ENCODE results near the gene CHRM5.

The CHRM5 gene

DNA sequence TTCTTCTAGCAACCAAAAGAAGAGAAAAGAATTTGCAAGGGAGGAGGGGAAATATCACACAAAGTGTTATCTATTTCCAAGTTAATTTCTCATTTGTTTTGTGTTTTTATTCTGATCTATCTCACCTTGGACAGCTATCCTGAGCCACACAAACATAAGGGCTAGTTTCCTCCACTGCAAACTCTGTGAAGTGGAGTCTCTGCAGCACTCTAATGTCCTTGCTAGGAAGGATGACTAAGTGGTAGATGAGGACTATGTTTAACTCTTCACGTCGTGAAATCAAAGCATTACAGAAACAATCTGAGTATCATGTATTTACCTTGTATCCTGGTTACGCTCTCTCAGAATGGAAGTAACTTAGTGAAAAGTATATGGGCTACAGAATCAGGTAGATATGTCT, 33.9 kb upstream of the CHRM5 start:
- TF ChIP-seq, protein P1, sequence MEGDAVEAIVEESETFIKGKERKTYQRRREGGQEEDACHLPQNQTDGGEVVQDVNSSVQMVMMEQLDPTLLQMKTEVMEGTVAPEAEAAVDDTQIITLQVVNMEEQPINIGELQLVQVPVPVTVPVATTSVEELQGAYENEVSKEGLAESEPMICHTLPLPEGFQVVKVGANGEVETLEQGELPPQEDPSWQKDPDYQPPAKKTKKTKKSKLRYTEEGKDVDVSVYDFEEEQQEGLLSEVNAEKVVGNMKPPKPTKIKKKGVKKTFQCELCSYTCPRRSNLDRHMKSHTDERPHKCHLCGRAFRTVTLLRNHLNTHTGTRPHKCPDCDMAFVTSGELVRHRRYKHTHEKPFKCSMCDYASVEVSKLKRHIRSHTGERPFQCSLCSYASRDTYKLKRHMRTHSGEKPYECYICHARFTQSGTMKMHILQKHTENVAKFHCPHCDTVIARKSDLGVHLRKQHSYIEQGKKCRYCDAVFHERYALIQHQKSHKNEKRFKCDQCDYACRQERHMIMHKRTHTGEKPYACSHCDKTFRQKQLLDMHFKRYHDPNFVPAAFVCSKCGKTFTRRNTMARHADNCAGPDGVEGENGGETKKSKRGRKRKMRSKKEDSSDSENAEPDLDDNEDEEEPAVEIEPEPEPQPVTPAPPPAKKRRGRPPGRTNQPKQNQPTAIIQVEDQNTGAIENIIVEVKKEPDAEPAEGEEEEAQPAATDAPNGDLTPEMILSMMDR (conservative IDR thresholded peaks at IDR 0.05; ENCODE audit: low read depth, low read length): no peak
- Histone ChIP-seq H4K20me1 (ENCODE audit: insufficient read depth) (no peaks in the 10 kb centered on the region), H3K27ac (no peak overlapping the region), H3K27me3 (ENCODE audit: insufficient read depth, low read depth) (no peaks in the 10 kb centered on the region), H3K4me3 (IDR thresholded peaks at IDR 0.05; ENCODE audit: insufficient read depth, low read depth, low read length) (no peak overlapping the region), H3K9ac (no peak overlapping the region), H3K79me2 (ENCODE audit: insufficient read depth, low read depth) (no peaks in the 10 kb centered on the region), H2AFZ (ENCODE audit: low read depth) (no peak overlapping the region), H3K4me2 (no peak overlapping the region), H3K36me3 (ENCODE audit: insufficient read depth) (no peaks in the 10 kb centered on the region), H3K4me1 (ENCODE audit: low read depth, poor library complexity, severe bottlenecking) (no peaks in the 10 kb centered on the region)

DNA sequence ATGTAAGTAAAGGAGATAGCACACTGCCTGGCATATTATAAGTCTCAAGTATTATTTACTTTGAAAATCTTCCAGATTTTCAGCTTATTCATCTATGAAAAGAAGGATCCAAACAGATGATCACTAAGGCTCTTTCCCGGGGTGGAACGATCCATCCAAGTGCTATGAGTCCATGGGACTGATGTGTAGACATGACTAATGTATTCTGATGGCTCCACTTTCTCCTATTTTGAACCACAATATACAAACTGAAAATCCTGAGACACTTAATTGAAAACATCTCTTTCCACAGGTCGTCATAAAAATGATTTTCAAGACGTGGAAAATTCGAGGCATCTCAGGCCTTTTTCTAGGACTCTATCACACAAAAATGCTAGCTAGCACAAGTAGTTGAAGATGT, 33.4 kb upstream of the CHRM5 start:
- H3K36me3 ChIP-seq (ENCODE audit: insufficient read depth): no peaks in the 10 kb centered on the region
- no peak overlapping the region for H3K27ac ChIP-seq
- TF ChIP-seq, protein P1 (conservative IDR thresholded peaks at IDR 0.05; ENCODE audit: low read depth, low read length): no peak
- H3K27me3 ChIP-seq (ENCODE audit: insufficient read depth, low read depth): no peaks in the 10 kb centered on the region
- no peak overlapping the region for H3K4me3 ChIP-seq (IDR thresholded peaks at IDR 0.05; ENCODE audit: insufficient read depth, low read depth, low read length)
- H3K9ac ChIP-seq: no peak overlapping the region
- H3K79me2 ChIP-seq (ENCODE audit: insufficient read depth, low read depth): no peaks in the 10 kb centered on the region
- peaks cover 3% of the 10 kb centered on the region for H3K4me1 ChIP-seq (ENCODE audit: low read depth, poor library complexity, severe bottlenecking)
- no peak overlapping the region for H2AFZ ChIP-seq (ENCODE audit: low read depth)
- no peak overlapping the region for H3K4me2 ChIP-seq
- no peaks in the 10 kb centered on the region for H4K20me1 ChIP-seq (ENCODE audit: insufficient read depth)

DNA sequence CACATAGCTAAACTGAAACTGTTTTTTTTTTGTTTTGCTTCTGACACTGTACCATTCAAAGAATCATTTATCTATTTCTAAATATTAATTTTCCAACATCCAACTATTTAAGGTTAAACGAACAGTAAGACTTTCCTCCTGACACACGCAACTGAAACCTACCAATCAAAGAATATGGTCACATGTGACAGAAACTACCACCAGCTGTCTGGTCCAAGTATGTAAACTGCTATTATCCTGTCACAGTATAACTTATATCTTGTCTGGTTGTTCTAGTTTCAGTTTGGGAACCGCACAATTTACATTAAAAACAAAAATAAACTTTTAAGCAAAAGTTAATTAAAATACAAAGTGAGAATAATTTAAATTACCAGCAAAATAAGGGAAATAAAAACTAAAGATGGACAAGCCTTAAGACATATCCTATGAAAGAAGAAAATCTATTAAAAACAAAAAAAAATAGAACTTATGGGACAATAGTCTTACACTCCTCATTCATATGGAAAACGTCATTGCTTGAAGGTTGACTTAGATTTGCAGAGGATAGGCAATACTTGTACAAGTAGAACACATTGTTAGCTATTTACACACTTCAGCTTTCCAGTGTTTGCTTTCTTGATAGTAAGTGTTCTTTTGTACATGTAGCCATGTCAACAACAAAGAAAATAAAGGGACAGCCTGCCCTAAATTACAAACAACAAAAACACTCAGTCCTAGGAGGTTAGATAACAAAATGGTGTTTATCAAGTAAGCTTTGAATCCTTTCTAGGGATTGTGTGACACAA, 26.8 kb upstream of the CHRM5 start:
- no peak overlapping the region for H2AFZ ChIP-seq (ENCODE audit: low read depth)
- peaks cover 31% of the 10 kb centered on the region for H3K4me1 ChIP-seq (ENCODE audit: low read depth, poor library complexity, severe bottlenecking)
- peak overlapping the region; percentile 5; the same call in 1 of the 2 replicates for H3K9ac ChIP-seq
- H3K27ac ChIP-seq: peak overlapping the region; percentile 50
- no peak overlapping the region for H3K4me3 ChIP-seq (IDR thresholded peaks at IDR 0.05; ENCODE audit: insufficient read depth, low read depth, low read length)
- H3K79me2 ChIP-seq (ENCODE audit: insufficient read depth, low read depth): no peaks in the 10 kb centered on the region
- H3K27me3 ChIP-seq (ENCODE audit: insufficient read depth, low read depth): no peaks in the 10 kb centered on the region
- H3K4me2 ChIP-seq: peak overlapping the region; percentile 81
- TF ChIP-seq, protein P1 (conservative IDR thresholded peaks at IDR 0.05; ENCODE audit: low read depth, low read length): no peak
- no peaks in the 10 kb centered on the region for H4K20me1 ChIP-seq (ENCODE audit: insufficient read depth)
- H3K36me3 ChIP-seq (ENCODE audit: insufficient read depth): no peaks in the 10 kb centered on the region

DNA sequence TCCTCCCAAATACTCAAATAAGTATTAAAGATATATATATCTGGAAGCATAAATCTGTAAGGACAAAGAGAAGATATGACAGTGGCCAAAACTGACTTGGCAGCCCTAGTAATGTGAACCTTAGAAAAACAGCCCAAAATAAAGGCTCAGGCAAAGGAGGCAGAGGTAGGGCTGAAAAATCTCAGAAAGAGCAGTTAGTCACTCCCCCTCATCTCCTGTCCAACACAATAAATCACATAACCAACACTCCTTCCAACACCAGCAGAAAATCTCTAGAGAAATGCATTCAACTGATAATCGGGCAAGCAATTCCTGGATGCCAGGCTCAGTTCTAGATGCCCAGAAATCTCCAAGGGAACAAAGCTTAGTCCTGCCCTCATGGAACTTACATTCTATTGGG, 22.1 kb upstream of the CHRM5 start:
- Histone ChIP-seq H3K9ac (no peak overlapping the region), H3K36me3 (ENCODE audit: insufficient read depth) (no peaks in the 10 kb centered on the region), H2AFZ (ENCODE audit: low read depth) (no peak overlapping the region), H3K4me3 (IDR thresholded peaks at IDR 0.05; ENCODE audit: insufficient read depth, low read depth, low read length) (no peak overlapping the region), H3K79me2 (ENCODE audit: insufficient read depth, low read depth) (no peaks in the 10 kb centered on the region), H3K4me2 (no peak overlapping the region), H3K27me3 (ENCODE audit: insufficient read depth, low read depth) (no peaks in the 10 kb centered on the region), H4K20me1 (ENCODE audit: insufficient read depth) (no peaks in the 10 kb centered on the region), H3K4me1 (ENCODE audit: low read depth, poor library complexity, severe bottlenecking) (peaks cover 16% of the 10 kb centered on the region), H3K27ac (no peak overlapping the region)
- TF ChIP-seq, protein P1 (conservative IDR thresholded peaks at IDR 0.05; ENCODE audit: low read depth, low read length): no peak
